Measurements from ENCODE around the gene APCS.

Gene APCS

GRCh38 chr1:159587461-159587951 lies at the start of gene APCS:
Gene APCS, plus strand, starts transcription at chr1:159587826. Its CDS starts 96 bp downstream, at chr1:159587922.
- DNase-seq (ENCODE audit: low spot score), result no peak

GRCh38 chr1:159548126-159548525 lies 39.5 kb upstream of the APCS start:
- DNase-seq (ENCODE audit: low spot score), result no peak

GRCh38 chr1:159554261-159554660 lies 33.4 kb upstream of the APCS start:
- DNase-seq (ENCODE audit: low spot score), result no peak

GRCh38 chr1:159554696-159555095 lies 32.9 kb upstream of the APCS start:
- DNase-seq (ENCODE audit: low spot score), result no peak

- no peak for DNase-seq (ENCODE audit: low spot score)
Measured at GRCh38 chr1:159556931-159557369, 30.7 kb upstream of the APCS start.

GRCh38 chr1:159560599-159560998 lies 27.0 kb upstream of the APCS start:
- DNase-seq (ENCODE audit: low spot score), result no peak

- no peak for DNase-seq (ENCODE audit: low spot score)
Measured at GRCh38 chr1:159561497-159561896, 26.1 kb upstream of the APCS start.

GRCh38 chr1:159562680-159563079 lies 24.9 kb upstream of the APCS start:
- DNase-seq (ENCODE audit: low spot score), result no peak

GRCh38 chr1:159577446-159577845 lies 10.2 kb upstream of the APCS start:
- no peak for DNase-seq (ENCODE audit: low spot score)

- DNase-seq (ENCODE audit: low spot score), result no peak
Measured at GRCh38 chr1:159580340-159580739, 7.3 kb upstream of the APCS start.

- no peak for DNase-seq (ENCODE audit: low spot score)
Measured at GRCh38 chr1:159581422-159581821, 6.2 kb upstream of the APCS start.

- no peak for DNase-seq (ENCODE audit: low spot score)
Measured at GRCh38 chr1:159584536-159584935, 3.1 kb upstream of the APCS start.

- DNase-seq (ENCODE audit: low spot score), result no peak
Measured at GRCh38 chr1:159591981-159592380, 4.4 kb downstream of the APCS start.

- DNase-seq (ENCODE audit: low spot score), result no peak
Measured at GRCh38 chr1:159594625-159595405, 7.2 kb downstream of the APCS start.

- DNase-seq (ENCODE audit: low spot score), result no peak
Measured at GRCh38 chr1:159598196-159598595, 10.6 kb downstream of the APCS start.

- DNase-seq (ENCODE audit: low spot score), result no peak
Measured at GRCh38 chr1:159600894-159601293, 13.3 kb downstream of the APCS start.

GRCh38 chr1:159602501-159602999 lies 14.9 kb downstream of the APCS start:
- DNase-seq (ENCODE audit: low spot score), result no peak

GRCh38 chr1:159612211-159612885 lies 24.7 kb downstream of the APCS start:
- no peak for DNase-seq (ENCODE audit: low spot score)

GRCh38 chr1:159632922-159633321 lies 45.3 kb downstream of the APCS start:
- DNase-seq (ENCODE audit: low spot score), result no peak
